Embryonic facial prominence (tissue), 1 donor: ENCODE results near the gene SCGB2A2.

ENCODE experiments used
- DNase-seq: peaks from one replicate; pipeline ENCODE4 v3.0.0-alpha.2; 2016; ENCODE audit errors: extremely low spot score

SCGB2A2 gene

DNA sequence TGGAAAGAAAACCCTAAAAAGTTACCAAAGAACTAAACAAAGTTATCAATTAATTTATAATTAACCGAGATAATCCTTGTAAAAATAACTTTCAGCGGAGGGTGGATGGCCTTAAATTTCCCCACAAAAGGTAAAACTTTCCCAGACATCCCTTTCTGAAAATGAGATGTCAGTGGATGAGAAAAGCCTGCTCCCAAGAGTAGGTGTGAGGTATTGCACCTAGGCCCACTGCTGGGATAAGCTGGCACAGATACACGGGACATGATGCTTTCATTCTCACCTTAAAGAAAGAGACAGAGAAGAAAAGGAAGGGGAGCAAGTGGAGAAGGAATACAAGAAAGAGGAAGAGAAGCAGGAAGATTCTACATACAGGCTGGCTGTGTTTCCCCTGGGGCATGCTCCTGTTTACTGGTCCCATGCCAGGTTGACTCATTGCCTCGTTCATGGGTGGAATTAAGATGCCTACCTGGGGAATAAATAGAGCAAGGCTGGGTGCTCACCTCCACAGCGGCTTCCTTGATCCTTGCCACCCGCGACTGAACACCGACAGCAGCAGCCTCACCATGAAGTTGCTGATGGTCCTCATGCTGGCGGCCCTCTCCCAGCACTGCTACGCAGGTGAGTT lies at the start of gene SCGB2A2:
Gene SCGB2A2, plus strand, starts transcription at position 505 of the 625 bp plus-strand sequence. Its CDS starts 59 bp downstream, at position 564.
- DNase-seq, result no peak

DNA sequence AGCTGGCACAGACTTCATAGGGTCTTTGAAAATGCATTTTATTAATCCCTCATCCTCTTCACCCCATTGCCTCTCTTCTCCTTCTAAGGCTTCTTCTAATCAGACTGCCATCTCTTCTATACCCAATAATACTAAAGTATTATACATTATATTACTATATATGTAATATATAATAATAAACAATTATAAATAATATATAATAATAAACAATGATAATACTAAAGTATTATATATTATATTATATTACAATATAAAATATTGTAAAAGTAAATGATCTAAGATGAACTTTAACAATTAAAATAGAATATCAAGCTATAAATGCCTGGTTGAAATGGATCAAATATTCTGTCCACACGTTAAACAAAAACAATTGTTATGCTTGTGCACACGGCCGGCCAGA lies 48.5 kb upstream of the SCGB2A2 start:
- DNase-seq, result no peak

DNA sequence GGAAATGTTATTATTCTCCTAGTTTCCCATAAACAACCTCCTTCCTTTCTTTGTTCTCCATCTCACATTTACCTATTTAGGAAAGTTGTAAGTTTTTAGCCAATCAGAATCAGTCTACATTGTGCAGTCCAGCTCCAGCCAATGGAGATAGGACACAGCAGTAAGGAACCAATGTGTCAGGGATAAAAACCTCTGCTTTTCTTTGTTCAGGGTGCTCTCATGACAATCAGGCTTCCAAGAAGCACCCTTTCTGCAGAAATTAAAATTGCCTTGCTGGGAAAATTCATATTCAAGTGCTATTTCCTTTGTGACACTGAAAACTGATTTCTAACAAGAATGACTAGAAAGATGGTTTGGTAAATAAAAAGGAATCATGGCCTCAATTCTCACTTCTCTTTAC lies 46.9 kb upstream of the SCGB2A2 start:
- DNase-seq, result no peak

DNA sequence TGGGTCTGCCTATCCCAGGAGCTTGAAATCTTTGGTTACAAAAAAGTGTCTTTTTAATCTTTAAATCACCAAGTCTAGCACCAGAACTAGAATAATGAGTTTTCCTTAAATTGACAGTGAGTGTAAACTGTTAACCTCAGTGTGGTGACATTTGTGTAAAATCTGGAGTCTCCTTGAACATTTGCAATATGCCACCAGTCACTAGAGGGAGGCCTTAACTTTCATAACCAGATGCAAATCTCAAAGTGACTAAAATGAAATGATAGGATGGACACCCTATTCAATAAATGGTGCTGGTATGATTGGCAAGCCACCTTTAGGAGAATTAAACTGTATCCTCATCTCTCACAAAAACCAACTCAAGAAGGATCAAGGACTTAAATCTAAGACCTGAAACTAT lies 36.2 kb upstream of the SCGB2A2 start:
- no peak for DNase-seq

DNA sequence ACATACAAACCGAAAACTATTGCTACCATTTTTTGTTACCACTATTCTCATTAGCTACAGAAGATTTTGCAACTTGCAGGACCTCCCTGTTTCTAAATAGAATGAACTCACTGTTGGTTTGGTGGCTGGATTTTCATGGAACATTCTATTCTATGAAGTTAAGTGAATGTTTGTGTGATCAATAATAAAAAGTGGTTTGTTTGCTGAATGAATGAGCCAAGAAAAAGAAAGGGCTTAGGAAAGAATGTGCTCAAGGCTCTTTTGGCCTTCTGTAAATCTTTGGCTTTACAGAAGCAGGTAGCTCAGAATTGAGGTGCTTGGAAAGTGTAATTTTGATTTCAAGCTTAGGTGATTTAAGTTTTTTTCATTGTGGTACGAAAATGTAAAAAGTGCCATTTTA lies 33.8 kb upstream of the SCGB2A2 start:
- no peak for DNase-seq

DNA sequence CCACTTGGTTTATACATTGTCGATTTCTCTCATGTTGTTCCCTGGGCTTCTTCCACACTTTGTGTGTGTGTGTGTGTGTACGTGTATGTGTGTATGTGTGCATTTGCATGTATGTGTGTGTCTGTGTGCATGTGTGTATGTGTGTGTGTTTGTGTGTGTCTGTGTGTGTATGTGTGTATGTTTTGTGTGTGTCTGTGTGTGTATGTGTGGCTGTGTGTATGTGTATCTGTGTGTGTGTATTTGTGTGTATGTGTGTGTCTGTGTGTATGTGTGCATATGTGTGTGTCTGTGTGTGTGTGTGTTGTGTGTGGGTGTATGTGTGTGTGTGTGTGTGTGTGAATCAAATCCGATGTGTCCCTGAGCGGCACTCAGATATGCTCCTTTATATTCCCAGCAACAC lies 32.5 kb upstream of the SCGB2A2 start:
- DNase-seq, result no peak

DNA sequence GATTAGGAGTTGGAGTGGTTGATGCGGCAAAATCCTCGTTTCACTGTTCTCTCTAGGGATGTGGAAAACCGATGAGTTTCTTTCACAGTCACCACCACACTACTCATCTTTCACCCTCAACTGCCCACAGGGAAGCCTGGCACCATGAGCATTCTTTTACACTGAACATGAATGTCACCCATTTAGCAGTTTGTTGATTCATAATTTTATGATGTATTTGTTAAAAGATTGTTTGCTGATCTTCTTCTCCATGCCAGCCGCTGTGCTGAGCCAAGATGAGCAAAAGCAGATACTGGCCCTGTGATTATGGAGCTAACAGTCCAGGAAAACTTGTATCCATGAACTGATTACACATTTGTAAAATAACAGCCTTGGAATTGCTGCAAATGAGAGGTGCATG lies 31.8 kb upstream of the SCGB2A2 start:
- no peak for DNase-seq

DNA sequence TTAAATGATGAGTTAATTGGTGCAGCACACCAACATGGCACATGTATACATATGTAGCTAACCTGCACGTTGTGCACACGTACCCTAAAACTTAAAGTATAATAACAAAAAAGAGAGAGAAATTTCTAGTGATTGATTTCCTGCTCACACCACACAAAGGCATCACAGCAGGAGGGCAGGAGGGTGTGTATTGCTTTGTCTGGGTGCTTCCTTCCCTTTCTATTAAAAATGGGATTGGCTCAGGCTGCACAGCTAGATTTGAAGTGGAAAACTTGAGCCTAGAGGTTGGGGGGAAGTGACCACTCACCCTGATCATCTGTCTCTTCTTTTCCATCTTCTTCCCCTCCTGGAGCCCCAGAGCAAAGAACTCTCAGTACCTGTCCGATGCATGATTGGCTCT lies 28.9 kb upstream of the SCGB2A2 start:
- DNase-seq, result no peak

DNA sequence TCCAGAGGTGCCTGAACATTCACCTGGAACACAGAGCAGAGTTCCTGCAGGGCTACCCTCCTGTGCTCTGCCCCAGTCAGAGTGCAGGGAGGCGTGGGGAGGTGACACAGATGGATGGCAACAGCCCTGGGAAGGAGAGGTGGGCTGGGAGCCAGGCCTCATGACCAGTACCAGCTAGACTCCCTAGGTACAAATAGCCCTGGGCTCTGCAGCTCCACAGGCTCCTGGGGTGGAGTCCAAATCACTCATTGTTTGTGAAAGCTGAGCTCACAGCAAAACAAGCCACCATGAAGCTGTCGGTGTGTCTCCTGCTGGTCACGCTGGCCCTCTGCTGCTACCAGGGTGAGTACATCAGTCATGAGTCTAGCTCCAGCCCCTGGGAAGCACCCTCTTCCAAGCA lies 27.9 kb upstream of the SCGB2A2 start, which contains the start of gene SCGB1D2:
Gene SCGB1D2, plus strand, starts transcription at position 219 of the 400 bp plus-strand sequence. Its CDS starts 69 bp downstream, at position 288.
- no peak for DNase-seq

DNA sequence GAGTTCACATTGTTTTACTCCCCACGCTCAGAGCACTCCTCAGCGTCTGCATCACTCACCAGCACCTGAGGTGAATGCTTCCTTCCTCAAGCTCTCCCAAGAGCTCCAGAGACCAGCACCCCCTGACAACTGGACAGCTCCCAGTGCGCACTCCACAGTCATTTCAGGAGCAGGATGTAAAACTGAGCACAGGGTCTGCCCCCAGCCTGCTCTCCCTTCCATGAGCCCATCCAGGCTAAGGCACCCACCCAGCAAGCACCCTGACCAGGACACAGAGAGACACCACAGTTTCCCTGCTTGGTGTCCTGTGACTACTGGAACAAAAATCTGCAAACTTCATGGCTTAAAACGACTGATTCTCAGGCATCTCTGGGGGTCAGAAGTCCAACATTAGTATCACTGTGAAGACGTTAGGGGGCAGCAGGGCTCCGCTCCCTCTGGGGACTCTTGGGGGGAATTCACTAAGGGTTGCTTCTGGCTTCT lies 24.6 kb upstream of the SCGB2A2 start:
- no peak for DNase-seq

DNA sequence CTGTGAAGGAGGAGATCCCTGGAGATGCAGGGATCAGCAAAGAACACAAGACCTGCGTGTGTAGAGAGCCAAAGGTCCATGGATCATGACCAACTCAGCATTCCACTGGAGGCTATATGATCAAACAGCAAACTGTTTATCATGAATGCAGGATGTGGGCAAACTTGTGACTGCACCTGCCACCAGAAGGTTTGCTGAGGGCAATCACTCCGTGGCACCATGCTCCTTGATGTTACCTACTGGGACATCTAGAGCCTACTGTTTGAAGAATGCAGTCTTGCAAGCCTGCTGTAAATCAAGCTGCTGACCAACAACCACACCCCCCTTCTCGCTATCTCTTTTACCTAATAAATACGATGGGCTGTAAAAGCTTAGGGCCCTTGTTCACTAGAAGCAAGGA lies 18.3 kb upstream of the SCGB2A2 start:
- no peak for DNase-seq

DNA sequence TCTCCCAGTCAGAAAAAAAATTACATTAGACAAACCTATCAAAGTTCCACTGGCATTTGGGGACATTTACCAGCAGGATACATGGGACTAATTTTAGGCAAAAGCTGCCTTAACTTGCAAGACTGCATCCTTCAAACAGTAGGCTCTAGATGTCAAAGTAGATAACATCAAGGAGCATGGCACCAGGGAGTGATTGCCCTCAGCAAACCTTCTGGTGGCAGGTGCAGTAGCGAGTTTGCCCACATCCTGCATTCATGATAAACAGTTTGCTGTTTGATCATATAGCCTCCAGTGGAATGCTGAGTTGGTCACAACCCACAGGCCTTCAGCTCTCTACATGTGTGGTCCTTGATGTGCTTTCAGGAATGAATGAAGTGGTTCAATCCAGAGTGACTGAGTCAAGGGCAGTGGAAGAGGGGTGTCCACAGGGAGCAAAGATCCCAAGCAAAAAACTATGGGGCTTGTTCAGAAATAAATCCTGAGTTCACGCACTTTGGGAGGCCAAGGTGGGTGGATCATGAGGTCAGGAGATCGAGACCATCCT lies 15.9 kb upstream of the SCGB2A2 start:
- DNase-seq, result no peak

DNA sequence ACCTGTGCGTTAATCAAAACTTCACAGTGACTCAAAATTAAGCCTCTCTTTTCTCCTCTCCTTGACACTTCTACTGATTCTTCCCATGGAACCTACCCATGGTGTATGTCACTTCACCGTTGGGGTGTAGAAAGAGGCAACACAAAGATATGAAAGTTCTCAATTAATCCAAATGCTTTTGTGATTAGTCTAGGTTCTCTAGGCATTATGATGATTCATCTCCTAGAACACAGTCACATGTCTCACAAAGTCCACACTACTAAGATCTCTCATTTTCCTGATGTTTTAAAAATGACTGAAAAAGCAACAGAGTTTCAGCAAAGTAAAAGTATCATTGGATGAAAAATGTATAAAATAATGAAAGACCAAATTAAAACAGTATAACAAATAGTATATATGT lies 13.7 kb upstream of the SCGB2A2 start:
- no peak for DNase-seq

DNA sequence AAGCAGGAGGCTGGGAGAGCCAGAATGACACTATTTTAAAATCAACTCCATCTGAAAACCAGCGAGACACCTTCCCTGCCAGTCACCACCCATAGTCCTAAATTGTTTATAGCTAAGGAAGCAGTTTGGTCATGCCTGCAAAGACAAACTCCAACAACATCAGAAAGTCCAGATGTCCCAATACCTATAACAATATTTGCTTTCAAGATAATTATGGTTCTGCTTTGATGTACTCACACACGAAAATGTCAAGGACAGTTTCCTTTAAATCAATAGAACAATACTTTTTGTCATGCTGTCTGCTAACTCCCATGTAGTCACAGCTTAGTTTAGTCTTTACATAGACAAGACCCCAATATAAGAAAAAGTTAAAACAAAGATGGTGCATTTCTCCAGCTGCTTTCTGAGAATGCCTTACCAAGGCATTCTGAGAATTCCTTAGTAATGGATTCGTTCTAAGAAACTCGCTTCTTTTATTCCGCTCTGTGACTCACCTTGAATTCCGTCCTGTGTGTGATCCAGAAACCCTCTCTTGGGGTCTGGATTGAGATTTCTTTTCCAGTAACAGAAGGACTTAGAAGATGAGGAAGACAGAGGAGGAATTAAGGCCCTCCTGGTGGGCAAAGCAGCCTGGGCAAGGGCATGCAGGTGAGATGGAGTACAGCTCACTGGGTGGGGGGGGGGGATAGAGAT lies 9.6 kb upstream of the SCGB2A2 start:
- no peak for DNase-seq

DNA sequence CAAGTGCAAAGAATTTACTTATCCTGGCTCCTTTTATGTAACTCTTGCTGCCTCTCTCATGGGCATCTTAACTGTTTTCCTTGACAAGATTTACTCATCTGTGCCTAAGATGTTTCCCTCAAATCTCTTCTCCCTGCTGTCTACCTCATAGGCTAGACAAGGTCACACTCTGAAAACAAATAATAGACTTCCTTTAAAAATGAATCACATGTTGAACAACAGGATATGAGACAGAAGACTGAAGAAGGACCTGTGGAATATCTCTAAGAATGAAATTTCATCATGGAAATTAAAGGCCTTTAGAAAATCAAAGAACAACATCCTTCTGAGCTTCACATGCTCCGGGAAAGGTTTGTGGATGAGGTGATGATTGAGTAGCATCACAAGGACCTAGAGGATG lies 6.0 kb upstream of the SCGB2A2 start:
- no peak for DNase-seq

DNA sequence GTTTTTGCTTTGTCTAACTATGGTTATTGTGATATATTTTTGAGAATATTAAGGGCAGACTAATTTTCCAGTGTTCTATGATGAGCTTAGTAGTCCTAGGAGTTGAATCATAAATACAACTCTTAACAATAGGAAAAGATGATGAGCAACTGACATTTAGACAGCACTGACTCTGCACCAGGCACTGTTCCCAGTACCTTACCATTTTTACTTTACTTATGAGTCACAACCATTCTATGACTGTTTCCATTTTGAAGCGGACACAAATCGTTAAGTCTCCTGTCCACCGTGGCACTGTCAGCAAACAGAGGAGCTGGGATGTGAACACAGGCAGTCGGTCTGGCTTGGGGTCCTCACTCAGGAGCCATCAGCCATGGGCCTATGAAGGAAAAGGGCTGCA lies 3.4 kb upstream of the SCGB2A2 start:
- no peak for DNase-seq

DNA sequence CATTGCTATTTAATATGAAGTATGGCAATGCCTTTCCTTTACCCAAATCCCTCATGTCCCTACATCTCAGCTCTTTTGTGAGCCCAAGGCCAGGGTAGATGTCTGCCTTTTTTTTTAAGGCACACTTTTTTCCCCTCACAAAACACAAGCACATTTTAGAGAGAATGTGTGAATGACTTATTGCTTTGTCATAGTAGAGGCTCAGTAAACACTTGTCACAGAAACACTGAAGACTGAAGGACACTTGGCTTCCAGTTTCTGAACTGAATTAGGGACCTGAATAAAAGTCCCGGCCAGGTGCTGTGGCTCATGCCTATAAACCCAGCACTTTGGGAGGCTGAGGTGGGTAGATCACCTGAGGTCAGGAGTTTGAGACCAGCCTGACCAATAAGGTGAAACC lies 2.9 kb upstream of the SCGB2A2 start:
- DNase-seq, result no peak

DNA sequence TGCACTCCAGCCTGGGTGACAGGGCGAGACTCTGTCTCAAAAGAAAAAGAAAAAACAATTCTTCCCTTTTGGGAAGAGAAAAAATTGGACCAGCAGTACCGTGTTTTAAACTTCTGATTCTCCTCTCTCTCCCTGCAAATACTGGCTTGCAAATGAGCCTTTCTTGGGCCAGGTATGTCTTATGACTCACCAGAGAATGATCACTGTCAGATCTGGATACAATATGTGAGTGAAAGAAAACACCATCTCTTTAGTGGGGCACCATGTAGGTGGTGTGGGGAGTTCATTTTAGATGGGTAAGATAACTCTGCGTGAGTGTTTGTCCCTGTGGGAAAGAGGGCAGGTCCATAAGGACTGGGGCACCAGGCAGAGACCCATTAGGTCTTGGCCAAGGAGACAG lies 2.4 kb upstream of the SCGB2A2 start:
- DNase-seq, result no peak

DNA sequence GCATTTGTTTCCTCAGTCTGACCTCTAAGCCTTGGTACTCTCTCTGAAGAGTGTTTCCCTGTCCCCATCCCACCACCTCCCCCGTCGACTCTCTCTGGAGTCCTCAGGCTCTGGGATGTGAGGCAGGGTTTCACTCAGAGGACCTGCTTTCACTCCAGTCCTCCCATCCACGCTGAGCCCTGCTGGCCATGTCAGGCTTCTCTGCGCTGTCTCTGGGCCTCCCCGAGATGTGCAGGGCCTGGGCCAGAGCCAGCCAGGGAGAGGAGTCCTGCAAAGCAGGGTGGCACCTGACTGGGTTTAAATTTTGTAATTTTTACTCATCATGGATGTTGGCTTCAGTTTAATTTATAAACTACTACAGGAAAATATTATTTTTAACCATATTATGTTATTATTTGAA lies 3.3 kb downstream of the SCGB2A2 start:
- no peak for DNase-seq

DNA sequence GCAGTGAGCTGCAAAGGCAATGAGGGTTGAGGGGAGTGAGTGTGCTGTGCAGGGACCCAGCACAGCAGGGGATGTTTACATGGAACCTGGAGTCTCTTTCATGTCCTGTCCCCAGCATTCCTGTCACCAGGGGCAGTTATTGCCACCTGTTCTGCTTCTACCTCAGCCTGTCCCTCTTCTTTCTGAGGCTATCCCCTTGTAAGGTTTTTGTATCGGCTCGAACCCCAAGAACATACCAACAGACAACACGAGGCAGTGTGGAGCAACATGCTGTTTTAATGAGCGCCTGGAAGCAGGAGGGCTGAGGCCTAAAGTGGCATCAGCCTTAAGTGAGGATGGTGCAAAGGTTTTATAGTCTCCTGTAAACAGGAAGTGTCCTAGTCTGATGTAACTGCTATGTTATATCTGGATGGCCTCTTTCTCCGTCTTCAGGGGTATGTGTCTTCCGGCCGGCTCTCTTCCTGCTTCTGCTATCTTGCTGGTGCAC lies 3.9 kb downstream of the SCGB2A2 start:
- no peak for DNase-seq

DNA sequence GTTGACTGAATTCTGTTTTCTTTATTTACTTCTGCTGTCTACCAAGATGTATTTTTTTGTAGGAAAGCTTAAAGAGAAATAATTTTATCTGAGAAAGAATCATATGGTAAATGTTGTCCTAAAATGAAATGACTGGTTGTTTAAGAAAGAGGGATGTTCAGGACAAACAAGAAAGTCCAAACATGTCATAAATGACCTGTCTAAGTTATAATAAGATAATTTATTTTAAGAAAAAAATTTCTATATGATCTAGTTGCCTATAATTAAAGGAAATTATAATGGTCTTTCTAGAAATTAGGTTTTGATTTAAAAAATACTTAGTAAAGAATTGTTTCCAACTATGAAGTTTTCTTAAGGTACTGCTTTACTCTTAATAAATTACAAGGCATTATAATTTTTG lies 10.5 kb downstream of the SCGB2A2 start:
- DNase-seq, result no peak

DNA sequence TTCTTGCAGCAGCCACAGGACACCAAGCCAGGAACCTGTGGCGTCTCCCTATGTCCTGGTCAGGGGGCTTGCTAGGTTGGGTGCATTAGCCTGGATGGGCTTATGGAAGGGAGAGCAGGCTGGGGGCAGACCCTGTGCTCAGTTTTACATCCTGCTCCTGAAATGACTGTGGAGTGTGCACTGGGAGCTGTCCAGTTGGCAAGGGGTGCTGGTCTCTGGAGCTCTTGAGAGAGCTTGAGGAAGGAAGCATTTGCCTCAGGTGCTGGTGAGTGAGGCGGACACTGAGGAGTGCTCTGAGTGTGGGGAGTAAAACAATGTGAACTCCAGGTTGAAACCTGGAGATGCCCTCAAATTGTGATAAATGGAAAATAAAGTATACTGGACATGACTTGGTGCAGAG lies 25.5 kb downstream of the SCGB2A2 start:
- no peak for DNase-seq

DNA sequence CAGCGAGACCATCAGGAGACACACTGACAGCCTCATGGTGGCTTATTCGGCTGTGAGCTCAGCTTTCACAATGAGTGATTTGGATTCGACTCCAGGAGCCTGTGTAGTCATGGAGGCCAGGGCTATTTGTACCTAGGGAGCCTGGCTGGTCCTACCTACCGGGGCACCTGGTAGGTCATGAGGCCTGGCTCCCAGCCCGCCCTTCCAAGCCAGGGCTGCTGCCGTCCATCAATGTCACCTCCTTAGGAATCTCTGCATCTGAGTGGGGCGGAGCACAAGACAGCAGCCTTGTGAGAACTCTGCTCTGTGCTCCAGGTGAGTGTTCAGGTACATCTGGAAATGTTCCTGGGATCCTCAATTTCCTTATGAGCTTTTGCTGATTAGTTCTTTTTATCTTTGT lies 29.0 kb downstream of the SCGB2A2 start, which contains the start of gene SCGB1D4:
Gene SCGB1D4, minus strand, starts transcription at position 101 of the 400 bp plus-strand sequence. Its CDS starts 65 bp downstream, at position 36.
- no peak for DNase-seq
